Heart right ventricle (tissue), 16 donors: ENCODE data around the gene MTOR. TPM values are rescaled to one million over a fixed set of nuclear protein-coding genes. Genes with fewer than 3 reads are reported as not detected.
"Not testable (repeated sequence)": the region's sequence is repeated elsewhere in the genome, so short reads cannot be mapped to it uniquely, and the experiment has no call there.

Experiments used
- ATAC-seq, 8 donors: fragments of 200-7000 bp; cut with Tn5 transposase; one replicate each; pipeline ENCODE4 v1.9.1; 2020; ENCODE audit warnings: mild to moderate bottlenecking in 8 of 8, moderate library complexity in 8 of 8, moderate number of reproducible peaks in 1 of 8
- DNase-seq, 2 donors: peaks; one replicate each; pipeline ENCODE4 v3.0.0-alpha.2; 2020
- H3K27ac ChIP-seq, 10 donors: fragments of 200-600 bp; sonication (generic) in 2 of 10; one replicate each; pipeline versions ENCODE4 v1.5.0 to v1.8.0; 2020 to 2022; ENCODE audit warnings: mild to moderate bottlenecking in 3 of 10
- H3K27me3 ChIP-seq, 7 donors: fragments of 200-600 bp; one replicate each; pipeline ENCODE4 v1.8.0; 2021 to 2022; ENCODE audit warnings: mild to moderate bottlenecking in 2 of 7
- H3K36me3 ChIP-seq, 9 donors: fragments of 200-600 bp; sonication (generic) in 1 of 9; one replicate each; pipeline versions ENCODE4 v1.5.0 to v1.8.0; 2020 to 2022; ENCODE audit warnings: mild to moderate bottlenecking in 2 of 9
- H3K4me1 ChIP-seq, 9 donors: fragments of 200-600 bp; sonication (generic) in 1 of 9; one replicate each; pipeline versions ENCODE4 v1.5.0 to v1.8.0; 2020 to 2022; ENCODE audit warnings: mild to moderate bottlenecking in 4 of 9
- H3K4me3 ChIP-seq, 10 donors: fragments of 200-600 bp; sonication (generic) in 2 of 10; one replicate each; pipeline versions ENCODE4 v1.5.0 to v1.8.0; 2020 to 2022; ENCODE audit warnings: mild to moderate bottlenecking in 7 of 10, moderate library complexity in 2 of 10
- H3K9me3 ChIP-seq, 11 donors: fragments of 200-600 bp in 10 of 11; sonication (generic) in 2 of 11; one replicate each; pipeline versions ENCODE4 v1.5.0 to v1.8.0; 2013 to 2022; ENCODE audit warnings: mild to moderate bottlenecking in 2 of 11, control low read depth in 1 of 11, moderate library complexity in 1 of 11
- WGBS, 2 donors: extraction: QIAGEN DNeasy Blood & Tissue Kit; methylation state at CpG; one replicate each; pipeline ENCODE4 v1.1.7; 2013; ENCODE audit warnings: inconsistent platforms in 1 of 2; 5-methylcytosine and 5-hydroxymethylcytosine counted together
- intact Hi-C, 10 donors: fragments of 100-400 bp; cut with DNase I; formaldehyde crosslinking; loops; one replicate each; pipeline versions ENCODE4 v1.11.1 to v1.14.2; 2022
- polyA plus RNA-seq, 2 donors: library from polyadenylated mRNA; stranded (reverse); fragments of 200-250 nt; gene quantifications; one replicate each; pipeline ENCODE4 v1.2.3, GENCODE V29; 2013
- total RNA-seq, 10 donors: library from RNA; stranded (reverse); fragmentation: NEBNext Ultra II Directional in 3 of 10; extraction: Animal tissue kit (Norgen Biotek cat#: 25700) in 3 of 10; gene quantifications; one replicate each; pipeline versions ENCODE4 v1.2.1 to v1.2.4, GENCODE V29; 2021 to 2023
- TF ChIP-seq, protein P1 (sequence below), 9 donors: fragments of 200-600 bp; sonication (generic) in 2 of 9; IDR thresholded peaks; one replicate each; pipeline versions ENCODE4 v1.5.0 to v1.8.0; 2021 to 2022; ENCODE audit warnings: antibody characterized with exemption in 9 of 9, mild to moderate bottlenecking in 5 of 9, moderate library complexity in 1 of 9
- donor health status: Arrhythmogenic right ventricular cardiomyopathy.
- donor health status: ischemic (EF 13 %, LVEDD 7.1; RV severe dilation, severe dysfunction).
- donor health status: healthy with polysubstance abuse.
- donor health status: DM: no; HTN: yes; CAD: no.
- donor health status: DM: no; HTN: no; CAD: no.
- donor health status: ischemic (EF 25% LVEDD 6.9; RV normal size, moderate dysfunction).
- donor health status: ischemic (EF 25% LVEDD 5.7; RV mildly dilated, moderate dysfunction).
- donor health status: healthy.
- donor health status: DM: yes; HTN: yes; CAD: no.
- donor health status: Ischemic cardiomyopathy.
- donor health status: ischemic (EF 35%, LVEDD 5.7; RV mildly dilated, moderate dysfunction).
- donor health status: nonischemic (EF 11% LVEDD 7.7; RV severe dilation, severe dysfunction).
- donor health status: DM: yes; HTN: yes; CAD: no.
- donor health status: PGD.
- donor health status: ischemic (EF 29% LVEDD 5.4; RV normal size, mild dysfunction).
- donor health status: nonischemic (EF 23%, LVEDD 6.1; RV moderate dilation, normal function).

MTOR gene
- total and polyA plus RNA-seq, 12 donors: 18.7 to 42.7 (median 36.3) TPM

GRCh38 chr1:11101347-11101746 lies 161.0 kb downstream of the MTOR start:
- Histone ChIP-seq H3K36me3 (peaks cover 0 to 32% (median 10%) of the 10 kb centered on the region in 9 donors), H3K27me3 (no peaks in the 10 kb centered on the region), H3K27ac (no peak overlapping the region), H3K9me3 (no peaks in the 10 kb centered on the region), H3K4me3 (no peak overlapping the region), H3K4me1 (peaks cover 4 to 19% (median 13%) of the 10 kb centered on the region in 9 donors)
- TF ChIP-seq, protein P1, sequence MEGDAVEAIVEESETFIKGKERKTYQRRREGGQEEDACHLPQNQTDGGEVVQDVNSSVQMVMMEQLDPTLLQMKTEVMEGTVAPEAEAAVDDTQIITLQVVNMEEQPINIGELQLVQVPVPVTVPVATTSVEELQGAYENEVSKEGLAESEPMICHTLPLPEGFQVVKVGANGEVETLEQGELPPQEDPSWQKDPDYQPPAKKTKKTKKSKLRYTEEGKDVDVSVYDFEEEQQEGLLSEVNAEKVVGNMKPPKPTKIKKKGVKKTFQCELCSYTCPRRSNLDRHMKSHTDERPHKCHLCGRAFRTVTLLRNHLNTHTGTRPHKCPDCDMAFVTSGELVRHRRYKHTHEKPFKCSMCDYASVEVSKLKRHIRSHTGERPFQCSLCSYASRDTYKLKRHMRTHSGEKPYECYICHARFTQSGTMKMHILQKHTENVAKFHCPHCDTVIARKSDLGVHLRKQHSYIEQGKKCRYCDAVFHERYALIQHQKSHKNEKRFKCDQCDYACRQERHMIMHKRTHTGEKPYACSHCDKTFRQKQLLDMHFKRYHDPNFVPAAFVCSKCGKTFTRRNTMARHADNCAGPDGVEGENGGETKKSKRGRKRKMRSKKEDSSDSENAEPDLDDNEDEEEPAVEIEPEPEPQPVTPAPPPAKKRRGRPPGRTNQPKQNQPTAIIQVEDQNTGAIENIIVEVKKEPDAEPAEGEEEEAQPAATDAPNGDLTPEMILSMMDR (IDR thresholded peaks at IDR 0.05): no peak
- ATAC-seq: no peak
- DNase-seq: no peak
- 91 to 95% methylated on average over 6 of the region's 6 CpGs for WGBS, 2 donors
- intact Hi-C loops: loop anchor here in 1 of 10 donors (10.0 kb wide), 1 partner anchor 57 kb away; the partner anchor contains the start of gene MASP2

- not testable (repeated sequence) for H3K4me3 ChIP-seq, DNase-seq, H3K27me3 ChIP-seq, H3K27ac ChIP-seq, ATAC-seq, H3K9me3 ChIP-seq
- 95 to 97% methylated on average over 17 of the region's 17 CpGs for WGBS, 2 donors
- Histone ChIP-seq H3K36me3 (peaks cover 0 to 32% (median 10%) of the 10 kb centered on the region in 9 donors), H3K4me1 (peaks cover 4 to 19% (median 13%) of the 10 kb centered on the region in 9 donors)
- intact Hi-C loops: loop anchor here in 1 of 10 donors (10.0 kb wide), 1 partner anchor 56 kb away; the partner anchor contains the start of gene MASP2
Observed at GRCh38 chr1:11100806-11101205, 161.5 kb downstream of the MTOR start.

- ATAC-seq: peak in 1 of 8 donors; percentile 6
Observed at GRCh38 chr1:11100149-11100493, 162.2 kb downstream of the MTOR start.

DNA sequence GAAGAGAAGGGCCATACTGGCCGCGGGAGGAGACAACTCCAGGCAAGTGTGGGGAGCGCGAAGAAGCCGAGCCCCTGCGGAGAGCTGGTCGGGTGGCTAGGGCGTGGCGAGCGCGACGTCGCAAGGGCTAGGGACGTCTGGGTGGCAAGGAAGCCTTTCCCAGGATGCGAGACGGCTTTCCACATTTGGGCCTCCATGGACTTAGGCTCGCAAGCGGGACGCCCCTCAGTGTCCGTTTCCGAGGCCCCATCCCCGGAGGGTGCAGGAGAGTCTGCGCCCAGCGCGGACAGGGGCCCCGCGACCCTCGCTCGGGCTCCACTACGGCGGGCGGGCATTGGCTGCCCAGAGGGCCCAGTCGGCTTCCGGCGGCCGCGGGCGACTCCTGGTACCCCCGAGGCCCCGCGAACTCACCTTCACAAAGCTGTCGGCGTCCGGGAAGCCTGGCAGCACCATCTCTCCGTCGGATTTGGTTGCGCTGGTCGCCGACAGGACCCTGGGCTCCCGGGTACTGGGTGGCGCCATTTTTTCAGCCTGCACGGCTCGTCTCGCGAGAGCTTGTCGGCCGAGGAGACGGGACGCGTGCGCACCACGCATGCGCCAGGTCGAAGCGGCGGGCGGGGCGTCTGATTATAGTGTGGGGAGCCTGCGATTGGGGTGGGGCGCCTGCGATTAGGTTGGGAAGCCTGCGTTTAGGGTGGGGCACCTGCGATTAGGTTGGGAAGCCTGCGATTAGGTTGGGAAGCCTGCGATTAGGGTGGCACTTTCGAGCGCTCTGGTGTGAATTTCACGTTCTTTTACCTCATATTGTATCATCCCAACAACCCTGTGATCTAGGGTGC lies 162.8 kb downstream of the MTOR start, which contains the start of gene EXOSC10:
TSS of gene EXOSC10 (minus strand) at position 560 of the 839 bp plus-strand sequence. CDS start at position 522, 38 bp downstream.
- Histone ChIP-seq H3K36me3 (peaks cover 0 to 35% (median 20%) of the 10 kb centered on the region in 9 donors), H3K4me1 (peaks cover 4 to 19% (median 13%) of the 10 kb centered on the region in 9 donors), H3K27me3 (no peaks in the 10 kb centered on the region), H3K9me3 (no peaks in the 10 kb centered on the region), H3K4me3 (peak within 1 kb of the TSS; percentile 85 to 100 (median 95)), H3K27ac (peak within 1 kb of the TSS; percentile 56 to 91 (median 86))
- ATAC-seq: peak; percentile 98 to 99 (median 99)
- 0% methylated on average over 78 of the region's 78 CpGs for WGBS, 2 donors
- TF ChIP-seq, protein P1 (IDR thresholded peaks at IDR 0.05): no peak
- peak; percentile 93 to 97 for DNase-seq
- intact Hi-C loops: loop anchor here in 3 of 10 donors (10.0 kb wide), 4 partner anchors 55 to 115 kb away; partner anchors contain the start of genes MASP2 (in 1 of the 3) and TARDBP (in 1 of the 3)

More at GRCh38 chr1:11100149-11100493, 162.2 kb downstream of the MTOR start:
- WGBS, 2 donors: 63 to 66% methylated on average over 13 of the region's 13 CpGs
- peaks cover 4 to 19% (median 13%) of the 10 kb centered on the region in 9 donors for H3K4me1 ChIP-seq
- intact Hi-C loops: loop anchor here in 1 of 10 donors (10.0 kb wide), 1 partner anchor 55 kb away; the partner anchor contains the start of gene MASP2
- peak overlapping the region; percentile 85 to 100 (median 95) for H3K4me3 ChIP-seq
- TF ChIP-seq, protein P1 (IDR thresholded peaks at IDR 0.05): no peak
- H3K27me3 ChIP-seq: no peaks in the 10 kb centered on the region
- peak overlapping the region; percentile 56 to 91 (median 86) for H3K27ac ChIP-seq
- DNase-seq: no peak
- peaks cover 0 to 32% (median 15%) of the 10 kb centered on the region in 9 donors for H3K36me3 ChIP-seq
- no peaks in the 10 kb centered on the region for H3K9me3 ChIP-seq
